ENCODE data around the gene ANKRD49. TPM values are rescaled to one million over a fixed set of nuclear protein-coding genes. Genes with fewer than 3 reads are reported as not detected.

ANKRD49 gene
- total and polyA plus RNA-seq, 2 of the 4 experiments (the other 2 are of a cell fraction) = 7.2 to 10.4 TPM

DNA sequence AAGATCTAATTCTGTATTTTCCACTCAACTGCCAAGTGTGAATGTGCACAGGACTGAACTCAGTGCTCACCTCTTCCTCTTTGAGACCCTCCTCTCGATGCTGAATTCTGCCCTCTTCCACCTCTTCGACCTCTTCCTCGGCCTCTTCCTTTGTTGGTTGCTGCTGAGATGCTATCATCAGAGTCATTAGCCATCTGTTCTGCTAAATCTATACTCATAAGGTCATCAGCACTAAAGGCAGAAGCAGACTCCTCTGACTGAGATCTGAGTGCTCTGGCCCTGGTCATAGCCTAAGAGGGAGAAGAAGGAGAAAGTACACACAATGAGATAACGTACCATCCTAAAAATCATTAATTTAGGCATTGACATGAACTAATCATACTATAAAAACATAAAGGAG is 46.6 kb upstream of the ANKRD49 start:
- Histone ChIP-seq H2AFZ (replicated peaks; ENCODE audit: low read length, poor library complexity) (no peak overlapping the region), H2BK15ac (ENCODE audit: low read depth, low read length) (no peak overlapping the region), H3K4me3 (ENCODE audit: insufficient read depth, low read depth, low read length) (no peak overlapping the region), H3K4me2 (ENCODE audit: low read depth, low read length) (no peak overlapping the region), H2BK5ac (ENCODE audit: low read depth, low read length, poor library complexity, severe bottlenecking) (no peak overlapping the region), H3K27ac (ENCODE audit: insufficient read depth, low read length) (no peak overlapping the region), H4K91ac (ENCODE audit: insufficient read depth, low read depth, low read length) (no peak overlapping the region), H3K23ac (ENCODE audit: low read depth, low read length) (no peak overlapping the region), H2AK9ac (replicated peaks; ENCODE audit: low read depth, low read length, poor library complexity) (no peak overlapping the region), H3K27me3 (ENCODE audit: control insufficient read depth, insufficient read depth, low read length) (no peaks in the 10 kb centered on the region), H3K9ac (ENCODE audit: low read depth, low read length) (no peak overlapping the region), H4K8ac (ENCODE audit: low read depth in 2 of 2, low read length in 2 of 2) (no peak overlapping the region), H2BK20ac (ENCODE audit: low read depth, low read length) (no peak overlapping the region), H4K20me1 (ENCODE audit: insufficient read depth, low read length) (no peaks in the 10 kb centered on the region), H3K9me1 (ENCODE audit: insufficient read depth, low read length) (no peaks in the 10 kb centered on the region), H3K4me1 (ENCODE audit: control insufficient read depth, insufficient read depth, low read length) (peaks cover 2% of the 10 kb centered on the region; the same call in 1 of the 2 replicates), H3K79me1 (ENCODE audit: low read depth in 1 of 2, low read length in 2 of 2) (no peaks in the 10 kb centered on the region), H3K9me3 (ENCODE audit: control insufficient read depth, insufficient read depth, low read length) (no peaks in the 10 kb centered on the region), H3K14ac (replicated peaks; ENCODE audit: low read depth, low read length) (no peak overlapping the region), H3K56ac (ENCODE audit: extremely low read depth, insufficient read depth, low read length) (no peak overlapping the region), H2BK120ac (ENCODE audit: low read depth, low read length) (no peak overlapping the region), H2AK5ac (ENCODE audit: low read depth, low read length) (no peak overlapping the region), H4K5ac (ENCODE audit: low read depth, low read length) (no peak overlapping the region), H3K4ac (ENCODE audit: low read depth, low read length) (no peak overlapping the region), H3K18ac (ENCODE audit: low read depth, low read length) (no peak overlapping the region), H3K36me3 (ENCODE audit: control insufficient read depth, insufficient read depth, low read length) (peaks cover 1% of the 10 kb centered on the region; the same call in 1 of the 2 replicates)
- DNase-seq (no peak), ATAC-seq (ENCODE audit: low read depth) (no peak)
- 82% methylated on average over 3 of the region's 4 CpGs; no CpG with 5 or more reads in 1 of the 2 experiments for WGBS, 2 experiments (ENCODE audit: extremely low coverage in 2 of 2, insufficient read length in 1 of 2)
- dilution Hi-C loops (cut with HindIII; ENCODE audit: low sequenced_read_pairs, unreplicated experiment) (no loop called here), intact Hi-C loops (cut with micrococcal nuclease) (no loop called here), in situ Hi-C loops (cut with MboI; ENCODE audit: low sequenced_read_pairs) (no loop called here)
- no TSS peak for BruUV-seq (replicated peaks)
- TF ChIP-seq, protein P1, sequence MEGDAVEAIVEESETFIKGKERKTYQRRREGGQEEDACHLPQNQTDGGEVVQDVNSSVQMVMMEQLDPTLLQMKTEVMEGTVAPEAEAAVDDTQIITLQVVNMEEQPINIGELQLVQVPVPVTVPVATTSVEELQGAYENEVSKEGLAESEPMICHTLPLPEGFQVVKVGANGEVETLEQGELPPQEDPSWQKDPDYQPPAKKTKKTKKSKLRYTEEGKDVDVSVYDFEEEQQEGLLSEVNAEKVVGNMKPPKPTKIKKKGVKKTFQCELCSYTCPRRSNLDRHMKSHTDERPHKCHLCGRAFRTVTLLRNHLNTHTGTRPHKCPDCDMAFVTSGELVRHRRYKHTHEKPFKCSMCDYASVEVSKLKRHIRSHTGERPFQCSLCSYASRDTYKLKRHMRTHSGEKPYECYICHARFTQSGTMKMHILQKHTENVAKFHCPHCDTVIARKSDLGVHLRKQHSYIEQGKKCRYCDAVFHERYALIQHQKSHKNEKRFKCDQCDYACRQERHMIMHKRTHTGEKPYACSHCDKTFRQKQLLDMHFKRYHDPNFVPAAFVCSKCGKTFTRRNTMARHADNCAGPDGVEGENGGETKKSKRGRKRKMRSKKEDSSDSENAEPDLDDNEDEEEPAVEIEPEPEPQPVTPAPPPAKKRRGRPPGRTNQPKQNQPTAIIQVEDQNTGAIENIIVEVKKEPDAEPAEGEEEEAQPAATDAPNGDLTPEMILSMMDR (conservative IDR thresholded peaks at IDR 0.05; ENCODE audit: low read depth, low read length) = no peak
- TF ChIP-seq POLR2A (IDR thresholded peaks at IDR 0.05; ENCODE audit: low read depth, low read length) (no peak), CEBPB (IDR thresholded peaks at IDR 0.05; ENCODE audit: low read depth, low read length) (no peak), MAFK (IDR thresholded peaks at IDR 0.05; ENCODE audit: low read depth, low read length) (no peak), CHD1 (IDR thresholded peaks at IDR 0.05; ENCODE audit: low read depth, low read length) (no peak), BHLHE40 (IDR thresholded peaks at IDR 0.05; ENCODE audit: low read depth, low read length) (no peak), MAZ (IDR thresholded peaks at IDR 0.05; ENCODE audit: borderline replicate concordance, low read depth, low read length) (no peak), FOS (IDR thresholded peaks at IDR 0.05; ENCODE audit: low read depth, low read length) (no peak), SMC3 (IDR thresholded peaks at IDR 0.05; ENCODE audit: low read depth, low read length) (no peak), NFE2L2 (IDR thresholded peaks at IDR 0.05; ENCODE audit: low read depth, low read length) (no peak), RAD21 (IDR thresholded peaks at IDR 0.05; ENCODE audit: low read length) (no peak), RFX5 (IDR thresholded peaks at IDR 0.05; ENCODE audit: low read depth, low read length) (no peak), MXI1 (IDR thresholded peaks at IDR 0.05; ENCODE audit: borderline replicate concordance, low read depth, low read length) (no peak), RCOR1 (IDR thresholded peaks at IDR 0.05; ENCODE audit: insufficient replicate concordance, low read length) (no peak)
- TF ChIP-seq, protein P2, sequence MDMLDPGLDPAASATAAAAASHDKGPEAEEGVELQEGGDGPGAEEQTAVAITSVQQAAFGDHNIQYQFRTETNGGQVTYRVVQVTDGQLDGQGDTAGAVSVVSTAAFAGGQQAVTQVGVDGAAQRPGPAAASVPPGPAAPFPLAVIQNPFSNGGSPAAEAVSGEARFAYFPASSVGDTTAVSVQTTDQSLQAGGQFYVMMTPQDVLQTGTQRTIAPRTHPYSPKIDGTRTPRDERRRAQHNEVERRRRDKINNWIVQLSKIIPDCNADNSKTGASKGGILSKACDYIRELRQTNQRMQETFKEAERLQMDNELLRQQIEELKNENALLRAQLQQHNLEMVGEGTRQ (IDR thresholded peaks at IDR 0.05; ENCODE audit: low read depth, low read length) = no peak
- TF ChIP-seq, protein P3, sequence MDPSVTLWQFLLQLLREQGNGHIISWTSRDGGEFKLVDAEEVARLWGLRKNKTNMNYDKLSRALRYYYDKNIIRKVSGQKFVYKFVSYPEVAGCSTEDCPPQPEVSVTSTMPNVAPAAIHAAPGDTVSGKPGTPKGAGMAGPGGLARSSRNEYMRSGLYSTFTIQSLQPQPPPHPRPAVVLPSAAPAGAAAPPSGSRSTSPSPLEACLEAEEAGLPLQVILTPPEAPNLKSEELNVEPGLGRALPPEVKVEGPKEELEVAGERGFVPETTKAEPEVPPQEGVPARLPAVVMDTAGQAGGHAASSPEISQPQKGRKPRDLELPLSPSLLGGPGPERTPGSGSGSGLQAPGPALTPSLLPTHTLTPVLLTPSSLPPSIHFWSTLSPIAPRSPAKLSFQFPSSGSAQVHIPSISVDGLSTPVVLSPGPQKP (IDR thresholded peaks at IDR 0.05; ENCODE audit: borderline replicate concordance, low read depth, low read length) = no peak
- ChIA-PET CTCF (no interaction called here), POLR2A (ENCODE audit: unreplicated experiment) (no interaction called here)

Measured in IMR-90 (cell line).